NCI-H1417 (cell line): ENCODE data around the gene ACSL3.
"Not testable (repeated sequence)": the region's sequence is repeated elsewhere in the genome, so short reads cannot be mapped to it uniquely, and the experiment has no call there.

ENCODE experiments used
- DNase-seq, 3 experiments: peaks; one replicate each; lab custom pipeline; 2025; lab: John Stamatoyannopoulos, UW

The ACSL3 gene

DNA sequence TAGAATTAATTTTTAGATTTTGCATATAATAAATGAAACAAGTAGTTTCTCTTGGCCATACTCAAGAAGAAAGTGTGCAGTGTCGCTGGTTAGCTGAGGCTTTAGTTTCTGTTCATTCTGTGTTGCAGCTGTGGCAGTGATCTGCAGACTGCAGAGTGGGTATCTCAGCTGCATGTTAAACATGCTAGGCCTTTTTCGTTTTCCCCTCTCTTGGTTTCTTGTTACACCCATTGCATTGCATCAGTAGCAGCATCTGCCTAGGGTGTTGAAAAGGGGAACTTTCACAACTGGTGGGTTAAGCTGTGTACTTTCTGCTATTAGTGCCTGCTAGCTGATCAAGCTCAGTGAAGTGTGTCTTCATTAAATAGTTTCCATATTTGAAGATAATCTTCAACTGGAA lies 51.3 kb downstream of the ACSL3 start:
- no peak for DNase-seq

DNA sequence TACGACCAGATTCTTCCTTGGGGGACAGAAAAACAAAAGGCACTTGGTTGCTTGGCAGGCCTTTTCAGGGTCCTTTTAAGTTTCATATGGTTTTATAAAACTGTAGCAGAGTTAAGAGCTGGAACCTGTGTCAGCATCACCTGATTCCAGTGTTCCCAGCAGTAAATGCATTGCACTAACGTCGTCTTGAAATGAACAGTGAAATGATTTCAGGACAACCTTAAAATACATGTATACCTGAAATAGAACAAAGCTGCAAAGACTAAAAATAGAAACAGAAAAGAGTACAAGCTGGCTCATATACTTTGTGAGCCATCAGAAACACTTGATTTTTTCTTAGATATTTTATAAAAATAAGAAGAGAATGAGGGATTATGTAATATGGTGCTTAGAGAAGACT lies 51.9 kb downstream of the ACSL3 start:
- no peak for DNase-seq

DNA sequence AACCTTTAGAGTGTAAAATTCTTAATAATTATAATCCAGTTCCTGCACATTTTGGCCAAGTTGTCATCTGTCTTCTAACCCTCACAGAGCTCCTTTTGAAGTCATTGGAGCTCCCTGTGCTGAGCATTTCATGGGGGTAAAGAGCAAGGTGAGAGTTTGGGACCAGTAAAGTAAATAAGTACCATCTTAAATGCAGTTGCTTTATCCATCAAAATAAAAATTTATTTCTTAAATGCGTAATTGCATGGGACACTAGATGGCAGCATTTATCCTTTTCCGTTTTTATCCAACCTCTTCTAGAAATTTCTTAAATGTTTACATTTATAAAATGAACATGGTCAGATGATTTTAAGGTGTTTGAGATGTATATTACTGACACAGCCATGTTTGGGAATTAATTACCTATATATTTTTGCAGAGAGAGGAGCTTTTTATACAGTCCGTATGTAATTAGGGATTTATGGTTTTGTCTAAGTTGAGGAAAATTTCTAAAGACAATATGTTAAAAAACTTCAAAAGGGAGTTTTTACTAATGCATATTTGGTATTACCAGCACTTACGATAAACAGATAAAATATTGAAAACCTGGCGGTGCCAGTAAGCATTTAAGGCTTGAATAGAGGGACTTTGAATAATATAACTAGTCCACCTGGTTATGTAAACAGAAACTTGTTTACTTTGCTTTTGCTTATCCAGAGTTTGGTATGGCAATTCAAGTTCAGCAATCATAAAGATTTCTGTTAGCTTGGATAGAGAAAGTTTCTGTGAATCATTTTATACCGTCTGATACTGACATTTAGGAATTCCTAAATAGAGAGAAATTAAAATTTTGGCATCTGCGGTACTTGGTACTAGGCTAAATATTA lies 54.5 kb downstream of the ACSL3 start:
- DNase-seq: peak in 1 of 3 experiments; percentile 51

DNA sequence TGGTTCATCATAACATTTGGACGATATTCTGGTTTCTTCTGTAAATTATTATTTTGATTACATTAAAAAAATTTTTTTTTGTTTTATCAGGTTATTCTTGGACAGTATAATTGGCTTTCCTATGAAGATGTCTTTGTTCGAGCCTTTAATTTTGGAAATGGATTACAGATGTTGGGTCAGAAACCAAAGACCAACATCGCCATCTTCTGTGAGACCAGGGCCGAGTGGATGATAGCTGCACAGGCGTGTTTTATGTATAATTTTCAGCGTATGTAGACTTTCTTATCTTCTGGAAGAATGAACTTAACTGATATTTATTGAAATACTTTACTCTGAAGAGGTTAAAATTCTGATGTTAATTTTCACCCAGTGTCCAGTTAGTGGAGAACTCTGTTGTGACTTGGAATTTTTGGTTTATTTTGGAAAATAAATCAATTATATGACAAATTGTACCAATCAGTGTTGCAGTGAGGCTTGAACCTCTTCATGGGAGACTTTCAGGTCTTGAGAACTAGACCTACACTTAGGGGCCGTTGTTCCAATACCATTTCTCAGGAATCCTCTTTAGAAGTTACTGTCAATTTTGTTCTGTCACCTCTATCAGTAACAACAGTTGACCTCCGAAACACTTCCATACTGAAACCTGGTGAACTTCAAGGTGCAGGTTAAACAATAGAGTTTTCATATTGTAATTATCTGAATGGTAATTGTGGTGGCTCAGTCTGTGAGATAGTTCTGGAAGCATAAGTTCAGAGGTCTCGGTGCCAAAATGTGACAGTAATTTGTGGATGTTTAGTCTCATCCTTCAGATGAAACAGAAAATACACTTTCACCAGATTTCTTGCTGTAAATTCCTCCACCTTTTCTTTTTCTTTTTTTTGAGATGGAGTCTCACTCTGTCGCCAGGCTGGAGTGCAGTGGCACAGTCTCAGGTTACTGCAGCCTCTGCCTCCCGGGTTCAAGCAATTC lies 55.7 kb downstream of the ACSL3 start:
- DNase-seq: peak in 1 of 3 experiments; percentile 11

DNA sequence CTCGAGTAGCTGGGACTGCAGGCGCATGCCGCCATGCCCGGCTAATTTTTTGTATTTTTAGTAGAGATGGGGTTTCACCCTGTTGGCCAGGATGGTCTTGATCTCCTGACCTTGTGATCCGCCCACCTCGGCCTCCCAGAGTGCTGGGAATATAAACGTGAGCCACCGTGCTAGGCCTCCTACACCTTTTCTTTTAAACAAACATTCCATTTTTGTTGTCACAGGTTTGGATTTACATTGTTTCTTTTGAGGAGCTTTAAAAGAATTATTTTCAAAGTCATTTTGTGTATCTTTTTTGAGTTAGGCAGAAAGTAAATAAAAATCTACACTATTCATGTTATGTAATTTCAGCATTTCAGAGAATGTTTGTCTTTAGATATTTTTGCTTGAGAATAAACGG lies 56.4 kb downstream of the ACSL3 start:
- DNase-seq: not testable (repeated sequence)

DNA sequence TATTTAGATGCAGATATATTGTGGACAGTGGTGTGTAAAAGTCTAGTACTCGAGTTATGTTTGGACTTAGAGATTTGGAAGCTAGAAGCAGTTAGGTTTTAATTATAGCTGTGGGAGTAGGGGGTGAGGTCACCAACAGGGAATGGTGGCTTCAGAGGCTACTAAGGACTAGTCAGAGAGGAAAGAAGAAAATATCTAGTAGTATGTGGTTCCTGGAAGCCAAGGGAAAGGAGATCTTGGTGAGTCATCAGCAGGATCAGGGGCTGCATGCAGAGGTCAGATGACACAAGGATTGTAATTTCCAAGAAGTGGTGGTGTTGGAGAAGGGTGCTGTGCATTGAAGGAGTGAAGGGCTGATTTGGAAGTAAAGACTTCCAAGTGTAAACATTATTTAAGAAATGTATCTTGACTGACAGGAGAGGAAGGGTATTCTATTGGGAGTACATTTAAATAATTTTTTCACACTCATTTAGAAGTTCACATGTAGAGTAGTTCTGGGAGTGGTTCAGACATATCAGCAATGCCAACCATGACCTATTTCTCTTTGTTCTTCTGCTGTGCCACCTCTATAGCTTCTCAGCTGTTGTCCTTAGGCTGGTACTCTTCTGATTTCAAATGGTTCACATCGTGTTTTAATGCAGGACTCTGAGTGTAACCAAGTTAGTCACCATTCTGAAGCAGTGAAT lies 59.1 kb downstream of the ACSL3 start:
- DNase-seq: peak in 1 of 3 experiments; percentile 6

DNA sequence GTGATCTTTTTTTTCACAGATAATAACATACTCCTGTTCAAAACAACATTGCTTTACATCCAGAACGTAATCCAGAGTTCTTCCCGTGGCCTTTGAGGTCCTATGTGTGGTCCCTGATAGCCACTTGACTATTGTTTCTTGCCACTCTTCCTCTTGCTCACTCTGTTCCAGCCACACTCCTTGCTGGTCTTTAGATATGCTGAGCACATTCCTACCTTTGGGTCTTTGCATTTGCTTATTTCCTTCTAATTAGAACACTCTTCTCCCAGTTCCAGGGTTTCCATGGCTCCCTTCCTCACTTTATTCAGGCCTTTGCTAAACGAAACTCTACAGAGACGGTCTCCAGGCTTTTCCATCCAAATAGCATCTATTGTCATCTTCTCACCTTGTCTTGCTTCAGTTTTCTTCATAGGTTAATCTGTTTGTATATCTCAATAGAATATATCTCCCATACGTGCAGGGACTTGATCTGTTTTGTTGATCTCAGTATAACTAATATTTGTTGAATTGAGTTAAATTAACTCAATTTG lies 59.9 kb downstream of the ACSL3 start:
- DNase-seq: no peak

DNA sequence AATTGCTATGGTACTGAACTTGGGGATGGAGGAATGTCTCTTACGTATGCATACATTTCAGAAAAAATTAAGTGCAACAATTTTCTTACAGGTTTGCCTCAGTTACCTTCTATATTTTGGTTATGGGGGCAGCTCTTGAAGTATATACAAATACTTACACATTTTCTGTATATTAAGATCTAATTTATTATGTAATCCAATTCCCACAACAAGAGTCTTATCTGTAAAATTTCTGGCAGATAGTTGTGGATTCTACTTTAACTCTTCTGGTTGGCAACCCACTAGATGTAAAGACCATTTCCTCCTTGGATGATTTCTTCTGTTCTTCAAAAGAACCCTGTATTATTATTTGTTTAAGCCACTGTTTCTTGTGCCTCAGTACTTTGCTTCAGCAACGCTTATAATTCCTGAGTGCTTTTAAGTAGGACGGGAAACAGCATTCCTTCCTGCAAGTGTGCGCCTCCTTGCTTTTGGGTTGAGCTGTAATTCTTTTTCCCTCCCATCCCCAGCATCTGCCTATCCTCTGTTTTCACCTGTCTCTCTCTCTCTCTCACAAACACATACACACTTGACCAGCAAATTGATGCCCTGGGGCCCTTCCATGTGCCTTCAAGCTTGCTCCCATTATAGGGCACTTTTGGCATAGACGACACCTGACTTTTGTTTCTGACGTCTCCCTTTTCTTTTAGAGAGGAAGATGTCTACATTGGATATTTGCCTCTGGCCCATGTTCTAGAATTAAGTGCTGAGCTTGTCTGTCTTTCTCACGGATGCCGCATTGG lies 61.4 kb downstream of the ACSL3 start:
- peak in 2 of 3 experiments; percentile 71 to 92 for DNase-seq

DNA sequence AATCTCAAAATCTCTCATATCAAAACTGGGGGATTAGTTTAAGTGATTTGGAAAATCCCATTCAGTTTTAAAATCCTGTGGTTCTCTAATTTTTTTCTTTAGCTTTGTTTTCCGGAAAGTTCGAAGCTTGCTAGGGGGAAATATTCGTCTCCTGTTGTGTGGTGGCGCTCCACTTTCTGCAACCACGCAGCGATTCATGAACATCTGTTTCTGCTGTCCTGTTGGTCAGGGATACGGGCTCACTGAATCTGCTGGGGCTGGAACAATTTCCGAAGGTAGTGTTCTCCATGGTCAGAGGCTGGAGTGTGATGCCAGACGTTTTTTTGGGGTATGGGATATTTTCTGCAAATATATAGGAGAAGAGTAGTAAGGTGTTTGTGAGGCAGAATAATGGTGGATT lies 66.1 kb downstream of the ACSL3 start:
- DNase-seq: no peak

DNA sequence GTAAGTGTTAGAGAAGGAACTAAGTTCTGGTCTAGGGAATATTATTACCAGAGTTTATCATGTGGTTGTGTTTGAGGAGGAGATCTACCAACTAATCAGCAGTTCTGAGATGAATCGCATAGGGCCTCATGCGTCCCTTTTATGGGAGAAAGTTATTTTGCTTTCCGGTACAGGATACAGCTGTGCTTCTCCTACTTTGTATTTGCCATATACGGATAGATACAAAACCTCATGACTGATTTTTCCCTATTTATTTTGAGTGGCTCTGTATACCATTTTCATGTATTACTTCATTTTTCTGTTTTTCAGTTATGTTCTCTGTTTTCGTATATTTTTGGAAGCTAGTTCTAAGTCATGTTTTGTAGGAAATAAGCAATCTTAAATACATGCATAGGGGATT lies 66.8 kb downstream of the ACSL3 start:
- no peak for DNase-seq

DNA sequence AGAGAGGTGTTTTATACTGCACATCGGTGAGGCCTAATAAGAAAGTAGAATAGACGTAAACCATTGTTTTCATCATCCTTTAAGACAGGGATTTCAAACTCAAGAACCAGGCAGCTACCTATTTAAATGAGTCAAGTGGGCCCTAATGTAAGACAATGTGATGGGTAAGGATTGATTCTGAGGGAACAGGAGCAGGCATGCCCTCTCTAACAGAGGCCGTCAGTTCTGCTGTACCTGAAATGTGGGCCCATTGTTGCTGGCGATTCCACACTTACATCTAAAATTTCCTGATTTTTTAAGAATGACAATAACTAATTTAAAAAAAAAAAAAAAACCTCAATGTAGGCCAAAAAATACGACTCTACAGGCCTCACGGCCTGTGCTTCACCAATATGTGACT lies 67.5 kb downstream of the ACSL3 start:
- DNase-seq: no peak

DNA sequence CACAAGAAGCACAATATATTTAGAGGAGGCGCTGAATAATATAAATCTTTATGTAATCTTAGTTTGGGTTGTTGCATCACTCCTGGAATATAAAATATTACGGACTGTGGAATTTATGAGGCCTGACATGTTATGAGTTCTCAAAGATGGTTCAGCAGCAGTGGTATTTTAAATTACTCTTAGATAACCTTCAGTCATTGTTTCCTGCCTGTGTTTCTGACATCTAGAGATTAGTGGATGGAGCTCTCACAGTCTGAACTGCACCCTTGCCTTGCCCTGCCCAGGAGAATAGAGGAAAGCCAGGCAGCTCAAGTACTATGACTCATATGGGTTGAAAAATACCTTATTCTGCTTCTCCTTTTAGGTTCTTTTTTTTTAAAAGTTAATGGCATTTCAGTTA lies 70.0 kb downstream of the ACSL3 start:
- DNase-seq: no peak

DNA sequence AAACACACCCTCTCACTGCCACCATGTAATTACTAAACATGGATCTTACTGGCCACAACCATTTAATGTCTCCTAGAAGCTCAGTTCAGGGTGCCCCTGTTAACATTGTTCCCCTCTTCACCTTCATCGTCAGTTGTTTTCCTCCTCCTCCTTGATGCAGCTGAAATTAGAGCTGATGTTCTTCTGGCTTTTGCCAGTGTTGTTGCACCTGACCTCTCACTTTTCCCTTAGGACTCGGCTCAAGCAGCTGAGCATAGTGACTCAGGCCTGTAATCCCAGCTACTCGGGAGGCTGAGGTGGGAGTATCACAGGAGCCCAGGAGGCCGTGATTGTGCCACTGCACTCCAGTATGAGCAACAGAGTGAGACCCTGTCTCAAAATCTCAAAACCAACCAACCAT lies 70.8 kb downstream of the ACSL3 start:
- no peak for DNase-seq

DNA sequence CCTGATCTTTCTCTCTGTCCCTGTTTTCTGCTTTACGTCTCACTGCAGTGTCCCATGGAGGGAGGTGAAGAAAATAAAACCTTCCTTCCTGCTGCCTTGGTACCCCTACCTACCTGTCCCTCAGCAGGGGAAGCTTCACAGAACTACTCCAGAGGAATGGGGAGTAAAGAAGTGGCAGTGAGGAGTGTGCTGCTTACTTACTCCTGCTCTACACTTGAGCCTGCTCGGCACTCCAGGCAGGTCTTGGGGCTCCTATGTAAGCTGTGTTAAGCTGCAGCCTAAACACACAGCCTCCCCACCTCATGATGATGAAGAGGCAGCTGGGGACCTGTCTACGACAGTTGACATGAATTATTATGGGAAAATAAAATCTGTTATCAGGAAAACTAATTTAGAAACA lies 72.6 kb downstream of the ACSL3 start:
- DNase-seq: no peak

DNA sequence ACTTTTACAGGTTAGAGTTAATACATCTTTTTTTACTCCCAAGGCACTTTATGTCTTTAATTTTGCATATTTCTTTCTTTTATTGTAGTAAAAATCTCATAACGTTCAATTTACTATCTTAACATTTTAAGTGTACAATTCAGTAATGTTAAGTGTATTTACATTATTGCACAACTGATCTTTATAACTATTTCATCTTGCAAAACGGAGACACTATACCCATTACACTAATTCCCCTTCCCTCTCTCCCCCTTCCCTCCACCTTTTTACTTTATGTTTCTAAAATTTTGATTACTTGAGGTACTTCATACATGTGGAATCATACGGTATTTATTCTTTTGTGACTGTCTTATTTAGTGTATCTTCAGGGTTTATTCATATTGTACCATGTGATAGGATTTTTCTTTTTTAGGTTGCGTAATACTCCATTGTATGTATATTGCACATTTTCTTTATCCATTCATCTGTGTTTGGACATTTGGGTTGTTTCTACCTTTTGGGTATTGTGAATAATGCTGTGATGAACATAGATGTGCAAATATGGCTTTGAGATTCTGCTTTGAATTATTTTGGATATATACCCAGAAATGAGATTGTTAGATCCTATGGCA lies 75.0 kb downstream of the ACSL3 start:
- no peak for DNase-seq

DNA sequence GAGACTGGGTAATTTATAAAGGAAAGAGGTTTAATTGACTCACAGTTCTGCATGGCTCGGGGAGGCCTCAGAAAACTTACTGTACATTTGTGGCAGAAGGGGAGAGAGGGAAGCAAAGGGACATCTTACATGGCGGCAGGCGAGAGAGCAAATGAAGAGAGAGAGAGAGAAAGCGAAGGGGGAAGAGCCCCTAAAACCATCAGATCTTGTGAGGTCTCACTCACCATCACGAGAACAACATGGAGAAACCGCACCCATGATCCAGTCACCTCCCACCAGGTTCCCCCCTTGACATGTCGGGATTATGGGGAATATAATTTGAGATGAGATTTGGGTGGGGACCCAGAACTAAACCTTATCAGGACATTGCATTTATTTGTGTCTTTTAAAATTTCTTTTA lies 75.9 kb downstream of the ACSL3 start:
- no peak for DNase-seq

DNA sequence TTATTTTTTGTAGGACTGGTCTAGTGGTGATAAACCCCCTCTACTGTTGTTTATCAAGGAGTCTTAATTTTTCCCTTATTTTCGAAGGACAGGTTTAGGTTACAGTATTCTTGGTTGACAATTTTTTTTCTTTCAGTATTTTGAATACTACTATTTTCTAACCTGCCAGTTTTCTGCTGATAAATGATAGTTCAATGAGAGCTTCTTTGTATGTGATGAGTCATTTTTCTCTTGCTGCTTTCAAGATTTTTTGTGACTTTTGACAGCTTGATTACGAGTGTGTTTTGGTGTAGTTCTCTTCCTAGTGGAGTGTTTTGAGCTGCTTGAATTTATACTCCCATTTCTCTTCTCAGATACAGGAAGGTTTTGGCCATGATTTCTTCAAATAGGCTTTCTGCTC lies 77.5 kb downstream of the ACSL3 start:
- DNase-seq: no peak

DNA sequence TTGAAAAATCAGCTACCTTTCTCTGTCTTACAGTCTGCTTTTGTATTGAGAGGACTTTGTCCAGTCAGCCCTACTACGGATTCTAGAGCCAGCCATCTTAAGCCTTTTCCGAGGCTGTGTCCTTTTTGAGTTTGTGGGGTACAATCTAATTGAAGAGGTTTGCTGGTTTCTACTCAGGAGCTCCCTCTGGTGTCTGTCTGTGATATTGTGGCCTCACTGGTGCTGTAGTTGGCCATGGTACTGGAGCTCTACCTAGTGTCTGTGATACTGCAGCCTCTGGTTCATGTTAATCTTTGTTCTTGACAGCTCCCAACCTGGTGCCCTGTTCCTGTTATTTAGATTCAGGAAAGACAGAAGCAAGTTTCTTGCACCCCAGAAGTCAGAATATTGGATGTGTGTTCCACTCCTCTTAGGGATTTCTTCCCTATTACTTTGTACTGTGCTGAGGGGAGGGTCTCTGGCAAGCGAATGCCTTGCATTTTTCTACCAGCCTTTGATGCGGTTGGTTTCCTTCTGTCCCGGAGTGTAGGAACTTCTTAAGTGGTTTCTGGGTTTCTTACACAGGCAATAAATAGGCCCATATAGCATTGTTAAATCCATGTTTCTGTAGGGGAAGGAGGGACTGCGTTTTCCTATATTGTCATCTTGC lies 78.5 kb downstream of the ACSL3 start:
- peak in 2 of 3 experiments; percentile 18 to 54 for DNase-seq

DNA sequence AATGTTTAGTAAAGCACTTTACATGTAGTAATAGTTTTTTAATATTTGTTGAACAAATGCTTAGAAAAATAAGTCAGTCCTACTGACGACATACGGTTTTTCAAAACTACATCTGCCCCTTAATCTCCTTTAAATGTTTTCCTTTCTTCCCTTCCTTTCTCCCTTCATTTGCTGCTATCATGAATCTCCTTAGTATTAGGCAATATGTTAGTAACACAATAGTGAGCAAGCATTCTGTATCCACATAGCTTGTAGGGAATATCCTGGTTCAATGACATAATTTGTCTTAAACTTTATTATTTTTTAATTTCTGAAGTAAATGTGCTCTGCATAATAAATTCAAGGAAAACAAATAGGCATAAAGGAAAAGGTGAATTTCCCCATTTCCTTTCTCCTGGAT lies 79.1 kb downstream of the ACSL3 start:
- no peak for DNase-seq

DNA sequence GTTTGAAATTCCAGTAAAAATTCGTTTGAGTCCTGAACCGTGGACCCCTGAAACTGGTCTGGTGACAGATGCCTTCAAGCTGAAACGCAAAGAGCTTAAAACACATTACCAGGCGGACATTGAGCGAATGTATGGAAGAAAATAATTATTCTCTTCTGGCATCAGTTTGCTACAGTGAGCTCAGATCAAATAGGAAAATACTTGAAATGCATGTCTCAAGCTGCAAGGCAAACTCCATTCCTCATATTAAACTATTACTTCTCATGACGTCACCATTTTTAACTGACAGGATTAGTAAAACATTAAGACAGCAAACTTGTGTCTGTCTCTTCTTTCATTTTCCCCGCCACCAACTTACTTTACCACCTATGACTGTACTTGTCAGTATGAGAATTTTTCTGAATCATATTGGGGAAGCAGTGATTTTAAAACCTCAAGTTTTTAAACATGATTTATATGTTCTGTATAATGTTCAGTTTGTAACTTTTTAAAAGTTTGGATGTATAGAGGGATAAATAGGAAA lies 80.7 kb downstream of the ACSL3 start:
- DNase-seq: no peak
